BLaER1 (cell line): Measurements from ENCODE around the gene IL27RA.
"Not testable (repeated sequence)": the region's sequence is repeated elsewhere in the genome, so short reads cannot be mapped to it uniquely, and the experiment has no call there.

Experiments used
- H3K27ac ChIP-seq: shearing (Covaris generic); formaldehyde crosslinking; 2 replicates; pipeline ENCODE4 v1.8.1; 2022
- H3K27me3 ChIP-seq: shearing (Covaris generic); formaldehyde crosslinking; 2 replicates; pipeline ENCODE4 v1.8.1; 2022
- H3K36me3 ChIP-seq: shearing (Covaris generic); formaldehyde crosslinking; 2 replicates; pipeline ENCODE4 v1.8.1; 2022
- H3K4me1 ChIP-seq: shearing (Covaris generic); formaldehyde crosslinking; 2 replicates; pipeline ENCODE4 v1.8.1; 2022
- H3K4me2 ChIP-seq: shearing (Covaris generic); formaldehyde crosslinking; 2 replicates; pipeline ENCODE4 v1.8.1; 2022
- H3K4me3 ChIP-seq: shearing (Covaris generic); formaldehyde crosslinking; 2 replicates; pipeline ENCODE4 v1.8.1; 2022
- H3K9ac ChIP-seq: shearing (Covaris generic); formaldehyde crosslinking; 2 replicates; pipeline ENCODE4 v1.8.1; 2022
- H3K9me3 ChIP-seq: shearing (Covaris generic); formaldehyde crosslinking; 2 replicates; pipeline ENCODE4 v1.8.1; 2022
- H4K20me1 ChIP-seq: shearing (Covaris generic); formaldehyde crosslinking; 2 replicates; pipeline ENCODE4 v1.8.1; 2022
- Cebpa-rat ChIP-seq: shearing (Covaris generic); IDR thresholded peaks from 2 replicates; pipeline ENCODE4 v1.8.1; 2022

Gene IL27RA

DNA sequence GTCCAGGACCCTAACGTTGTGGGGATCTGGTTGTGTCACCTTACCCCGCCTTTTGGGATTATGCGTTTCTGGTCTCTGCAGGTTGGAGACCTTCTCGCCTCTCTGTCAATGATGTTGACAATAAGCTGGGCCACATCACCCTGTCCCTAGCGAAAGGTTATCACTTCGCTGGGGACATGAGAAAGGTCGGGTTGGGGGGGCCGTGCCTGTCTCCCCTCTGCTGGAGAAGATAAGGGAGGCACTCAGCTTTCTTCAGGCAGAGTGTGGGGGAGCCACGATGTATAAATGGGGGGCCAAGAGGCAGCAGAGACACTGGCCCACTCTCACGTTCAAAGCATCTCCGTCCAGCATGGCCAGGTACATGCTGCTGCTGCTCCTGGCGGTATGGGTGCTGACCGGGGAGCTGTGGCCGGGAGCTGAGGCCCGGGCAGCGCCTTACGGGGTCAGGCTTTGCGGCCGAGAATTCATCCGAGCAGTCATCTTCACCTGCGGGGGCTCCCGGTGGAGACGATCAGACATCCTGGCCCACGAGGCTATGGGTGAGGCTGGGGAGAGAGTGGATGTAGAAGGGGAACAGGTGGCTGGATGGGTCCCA is 3.6 kb upstream of the IL27RA start, which contains the start of gene RLN3:
Gene RLN3, plus strand, starts transcription at position 293 of the 595 bp plus-strand sequence. Its CDS starts 57 bp downstream, at position 350.
- no peak within 1 kb of the TSS for H3K9ac ChIP-seq
- peaks cover 39% of the 10 kb centered on the region for H3K4me1 ChIP-seq
- TF ChIP-seq Cebpa-rat, result no peak
- no peaks in the 10 kb centered on the region for H3K36me3 ChIP-seq
- H3K9me3 ChIP-seq, result no peaks in the 10 kb centered on the region
- H4K20me1 ChIP-seq, result no peaks in the 10 kb centered on the region
- H3K4me3 ChIP-seq, result no peak within 1 kb of the TSS
- H3K4me2 ChIP-seq, result peak within 1 kb of the TSS; percentile 58
- H3K27me3 ChIP-seq, result no peaks in the 10 kb centered on the region
- H3K27ac ChIP-seq, result no peak within 1 kb of the TSS

GRCh38 chr19:14028901-14029300 is 2.7 kb upstream of the IL27RA start:
- no peak overlapping the region for H3K9ac ChIP-seq
- H3K4me1 ChIP-seq, result peaks cover 32% of the 10 kb centered on the region
- no peak overlapping the region for H3K4me3 ChIP-seq
- no peaks in the 10 kb centered on the region for H4K20me1 ChIP-seq
- peak overlapping the region; percentile 58 for H3K4me2 ChIP-seq
- no peaks in the 10 kb centered on the region for H3K27me3 ChIP-seq
- H3K36me3 ChIP-seq, result no peaks in the 10 kb centered on the region
- no peak for TF ChIP-seq Cebpa-rat
- H3K27ac ChIP-seq, result no peak overlapping the region
- H3K9me3 ChIP-seq, result no peaks in the 10 kb centered on the region

DNA sequence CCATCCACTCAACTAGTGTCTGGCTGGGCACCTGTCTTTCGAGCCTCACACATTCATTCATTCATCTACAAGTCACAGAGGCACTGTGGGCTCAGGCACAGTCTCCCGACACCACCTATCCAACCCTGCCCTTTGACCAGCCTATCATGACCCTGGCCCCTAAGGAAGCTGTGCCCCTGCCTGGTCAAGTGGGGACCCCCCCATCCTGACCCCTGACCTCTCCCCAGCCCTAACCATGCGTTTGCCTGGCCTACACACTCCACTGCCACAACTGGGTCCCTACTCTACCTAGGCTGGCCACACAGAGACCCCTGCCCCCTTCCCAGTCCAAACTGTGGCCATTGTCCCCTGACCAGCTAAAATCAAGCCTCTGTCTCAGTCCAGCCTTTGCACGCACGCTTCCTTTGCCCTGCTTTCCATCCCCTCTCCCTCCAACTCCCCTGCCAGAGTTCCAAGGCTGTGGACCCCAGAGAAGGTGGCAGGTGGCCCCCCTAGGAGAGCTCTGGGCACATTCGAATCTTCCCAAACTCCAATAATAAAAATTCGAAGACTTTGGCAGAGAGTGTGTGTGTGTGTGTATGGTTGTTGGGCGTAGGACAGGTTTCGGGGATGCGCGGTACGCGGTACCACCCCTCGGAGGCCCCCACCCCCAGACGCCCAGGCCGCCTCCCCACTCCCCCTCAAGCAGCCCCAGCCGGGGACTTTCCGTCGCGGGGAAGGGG is 404 bp upstream of the IL27RA start:
- Histone ChIP-seq H3K4me1 (peaks cover 31% of the 10 kb centered on the region), H3K4me3 (peak overlapping the region; percentile 77), H3K27me3 (no peaks in the 10 kb centered on the region), H3K27ac (peak overlapping the region; percentile 80; the same call in 1 of the 2 replicates), H3K36me3 (no peaks in the 10 kb centered on the region), H3K4me2 (peak overlapping the region; percentile 96), H4K20me1 (no peaks in the 10 kb centered on the region), H3K9ac (peak overlapping the region; percentile 78), H3K9me3 (no peaks in the 10 kb centered on the region)
- no peak for TF ChIP-seq Cebpa-rat

- no peaks in the 10 kb centered on the region for H3K9me3 ChIP-seq
- H4K20me1 ChIP-seq, result no peaks in the 10 kb centered on the region
- H3K36me3 ChIP-seq, result no peaks in the 10 kb centered on the region
- H3K4me1 ChIP-seq, result peaks cover 19% of the 10 kb centered on the region
- no peak overlapping the region for H3K27ac ChIP-seq
- TF ChIP-seq Cebpa-rat, result no peak
- H3K4me3 ChIP-seq, result no peak overlapping the region
- H3K27me3 ChIP-seq, result no peaks in the 10 kb centered on the region
- no peak overlapping the region for H3K9ac ChIP-seq
- no peak overlapping the region for H3K4me2 ChIP-seq
Observed at GRCh38 chr19:14033946-14034345, 2.4 kb downstream of the IL27RA start.

DNA sequence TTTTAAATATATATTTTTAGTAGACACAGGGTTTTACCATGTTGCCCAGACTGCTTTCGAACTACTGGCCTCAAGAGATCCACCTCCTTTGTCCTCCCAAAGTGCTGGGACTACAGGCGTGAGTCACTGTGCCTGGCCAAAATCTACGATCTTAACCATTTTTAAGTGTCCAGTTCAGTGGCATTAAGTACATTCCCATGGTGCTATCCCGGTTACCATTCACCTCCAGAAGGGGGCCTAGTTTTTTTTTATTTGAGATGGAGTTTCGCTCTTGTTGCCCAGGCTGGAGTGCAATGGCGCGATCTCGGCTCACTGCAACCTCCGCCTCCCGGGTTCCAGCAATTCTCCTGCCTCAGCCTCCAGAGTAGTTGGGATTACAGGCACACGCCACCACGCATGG is 3.6 kb downstream of the IL27RA start:
- H3K4me2 ChIP-seq, H3K4me3 ChIP-seq, H3K27me3 ChIP-seq, H4K20me1 ChIP-seq, H3K27ac ChIP-seq, H3K36me3 ChIP-seq, H3K9me3 ChIP-seq, H3K9ac ChIP-seq: not testable (repeated sequence)
- H3K4me1 ChIP-seq, result peaks cover 15% of the 10 kb centered on the region

- Histone ChIP-seq H4K20me1 (no peaks in the 10 kb centered on the region), H3K4me1 (peaks cover 15% of the 10 kb centered on the region), H3K4me3 (no peak overlapping the region), H3K9me3 (no peaks in the 10 kb centered on the region), H3K4me2 (no peak overlapping the region), H3K27ac (no peak overlapping the region), H3K27me3 (no peaks in the 10 kb centered on the region), H3K36me3 (no peaks in the 10 kb centered on the region), H3K9ac (no peak overlapping the region)
- no peak for TF ChIP-seq Cebpa-rat
Observed at GRCh38 chr19:14035706-14036105, 4.1 kb downstream of the IL27RA start.

DNA sequence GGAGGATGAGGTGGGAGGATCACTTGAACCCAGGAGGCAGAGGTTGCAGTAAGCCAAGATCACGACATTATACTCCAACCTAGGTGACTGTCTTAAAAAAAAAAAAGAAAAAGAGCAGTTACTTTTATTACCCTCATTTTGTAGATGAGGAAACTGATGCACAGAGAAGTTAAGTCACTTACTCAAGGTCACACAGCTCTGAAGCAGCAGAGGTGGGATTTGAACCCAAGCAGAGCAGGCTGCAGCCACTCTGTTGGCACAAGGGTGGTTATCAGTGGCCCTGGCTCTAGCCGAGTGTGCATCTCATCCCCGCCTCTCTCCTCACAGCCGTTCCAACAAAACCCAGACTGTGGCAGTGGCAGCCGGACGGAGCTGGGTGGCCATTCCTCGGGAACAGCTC is 7.6 kb downstream of the IL27RA start:
- H3K36me3 ChIP-seq, result no peaks in the 10 kb centered on the region
- H4K20me1 ChIP-seq, result no peaks in the 10 kb centered on the region
- H3K4me2 ChIP-seq, result no peak overlapping the region
- no peak overlapping the region for H3K4me3 ChIP-seq
- H3K4me1 ChIP-seq, result 0 out of 2 replicates have a peak, but pooled peaks cover 6% of the 10 kb centered on the region
- H3K9ac ChIP-seq, result no peak overlapping the region
- H3K9me3 ChIP-seq, result no peaks in the 10 kb centered on the region
- no peak for TF ChIP-seq Cebpa-rat
- no peaks in the 10 kb centered on the region for H3K27me3 ChIP-seq
- no peak overlapping the region for H3K27ac ChIP-seq

- not testable (repeated sequence) for H3K36me3 ChIP-seq, H3K9me3 ChIP-seq, H3K4me2 ChIP-seq, H3K4me3 ChIP-seq, H3K27ac ChIP-seq, H4K20me1 ChIP-seq, H3K27me3 ChIP-seq, H3K9ac ChIP-seq
- H3K4me1 ChIP-seq, result peaks cover 31% of the 10 kb centered on the region
Observed at GRCh38 chr19:14042659-14043608, 11.4 kb downstream of the IL27RA start.

DNA sequence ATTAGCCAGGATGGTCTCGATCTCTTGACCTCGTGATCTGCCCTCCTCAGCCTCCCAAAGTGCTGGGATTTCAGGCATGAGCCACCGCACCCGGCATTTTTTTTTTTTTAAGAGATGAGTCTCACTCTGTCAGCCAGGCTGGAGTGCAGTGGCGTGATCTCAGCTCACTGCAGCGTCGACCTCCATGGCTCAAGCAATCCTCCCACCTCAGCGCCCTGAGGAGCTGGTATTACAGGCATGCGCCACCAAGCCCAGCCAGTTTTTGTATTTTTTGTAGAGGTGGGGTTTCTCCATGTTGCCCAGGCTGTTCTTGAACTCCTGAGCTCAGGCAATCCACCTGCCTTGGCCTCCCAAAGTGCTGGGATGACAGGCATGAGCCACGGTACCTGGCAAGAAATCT is 16.3 kb downstream of the IL27RA start:
- not testable (repeated sequence) for H3K4me3 ChIP-seq, H3K9ac ChIP-seq, H3K27me3 ChIP-seq, H3K27ac ChIP-seq, H3K9me3 ChIP-seq, H3K4me2 ChIP-seq, H4K20me1 ChIP-seq
- H3K4me1 ChIP-seq, result peaks cover 29% of the 10 kb centered on the region
- peaks cover 34% of the 10 kb centered on the region for H3K36me3 ChIP-seq
